ENCODE results near the gene SDK1.

The SDK1 gene

DNA sequence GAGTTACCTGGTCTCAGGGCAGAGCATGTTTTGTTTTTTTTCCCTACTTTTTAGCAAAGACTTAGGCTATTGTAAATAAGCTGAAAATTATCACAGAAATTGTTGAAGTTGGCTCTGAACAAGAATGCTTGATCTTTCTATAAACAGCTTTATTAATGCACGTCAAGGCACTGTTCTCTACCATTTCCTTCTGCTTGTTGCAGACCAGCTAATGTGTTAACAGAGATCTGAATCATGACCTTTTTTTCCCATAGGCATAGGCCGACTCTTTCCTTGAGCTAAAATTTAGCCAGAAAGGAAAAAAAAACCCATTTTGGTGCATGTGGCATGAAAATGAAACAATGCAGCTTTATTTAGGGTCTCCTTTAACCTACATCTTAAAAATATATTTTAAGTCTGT is 248.5 kb downstream of the SDK1 start:
- TF ChIP-seq SP1 (IDR thresholded peaks at IDR 0.05) (no peak), CTBP1 (IDR thresholded peaks at IDR 0.05; ENCODE audit: borderline replicate concordance) (no peak), PKNOX1 (IDR thresholded peaks at IDR 0.05) (no peak), ARNT (IDR thresholded peaks at IDR 0.05) (no peak), HDGF (IDR thresholded peaks at IDR 0.05; ENCODE audit: borderline replicate concordance) (no peak), ELF4 (IDR thresholded peaks at IDR 0.05) (no peak), SUZ12 (IDR thresholded peaks at IDR 0.05) (no peak), FOXA1 (IDR thresholded peaks at IDR 0.05) (no peak), BHLHE40 (IDR thresholded peaks at IDR 0.05; ENCODE audit: borderline replicate concordance) (no peak), FOXM1 (IDR thresholded peaks at IDR 0.05; ENCODE audit: borderline replicate concordance) (no peak), NFRKB (IDR thresholded peaks at IDR 0.05) (no peak)
- DNase-seq (ENCODE audit: extremely low spot score): no peak
- POLR2A ChIA-PET: no interaction called here
- CTCF ChIA-PET: interaction anchor here (0.9 kb wide), 1 partner anchor 17 kb away, joined by 3 read pairs; no protein-coding TSS in a partner anchor

- POLR2A ChIA-PET: interaction anchor here (0.7 kb wide), 1 partner anchor 206 kb away, joined by 3 read pairs; no protein-coding TSS in a partner anchor
- CTCF ChIA-PET: no interaction called here
- no peak for DNase-seq (ENCODE audit: extremely low spot score)
- TF ChIP-seq LEF1 (IDR thresholded peaks at IDR 0.05; ENCODE audit: borderline replicate concordance) (no peak), ELF4 (IDR thresholded peaks at IDR 0.05) (no peak), ZNF384 (IDR thresholded peaks at IDR 0.05) (no peak), L3MBTL2 (conservative IDR thresholded peaks at IDR 0.05) (no peak), SUZ12 (IDR thresholded peaks at IDR 0.05) (no peak), TARDBP (IDR thresholded peaks at IDR 0.05) (no peak), FOXA1 (IDR thresholded peaks at IDR 0.05) (no peak), BHLHE40 (IDR thresholded peaks at IDR 0.05; ENCODE audit: borderline replicate concordance) (no peak), ARNT (IDR thresholded peaks at IDR 0.05) (no peak), NFRKB (IDR thresholded peaks at IDR 0.05) (no peak)
Measured at GRCh38 chr7:3551536-3551935, 250.5 kb downstream of the SDK1 start.

DNA sequence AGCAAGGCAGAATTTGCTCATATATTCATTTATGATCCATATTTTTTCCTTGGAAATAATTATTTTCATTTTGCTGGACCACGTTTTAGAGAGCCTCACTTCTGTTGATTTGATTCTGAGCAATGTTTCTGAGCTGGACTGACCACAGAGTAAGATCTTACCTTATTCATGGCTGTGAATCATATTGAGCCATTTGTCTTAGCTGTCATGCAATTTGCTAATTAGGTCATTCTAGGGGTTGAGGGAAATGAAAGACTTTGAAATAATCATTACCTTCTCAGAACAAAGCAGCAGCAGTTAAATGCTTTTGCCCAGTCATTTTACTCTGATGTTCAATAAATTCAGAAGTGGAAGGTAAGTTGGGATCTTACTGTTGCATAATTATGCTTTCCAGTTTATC is 251.4 kb downstream of the SDK1 start:
- POLR2A ChIA-PET: no interaction called here
- no peak for TF ChIP-seq CTBP1 (IDR thresholded peaks at IDR 0.05; ENCODE audit: borderline replicate concordance)
- TF ChIP-seq FOXK2 (IDR thresholded peaks at IDR 0.05): no peak
- no peak for TF ChIP-seq FOXA1 (IDR thresholded peaks at IDR 0.05)
- no peak for TF ChIP-seq NFRKB (IDR thresholded peaks at IDR 0.05)
- DNase-seq (ENCODE audit: extremely low spot score): no peak
- CTCF ChIA-PET: no interaction called here

DNA sequence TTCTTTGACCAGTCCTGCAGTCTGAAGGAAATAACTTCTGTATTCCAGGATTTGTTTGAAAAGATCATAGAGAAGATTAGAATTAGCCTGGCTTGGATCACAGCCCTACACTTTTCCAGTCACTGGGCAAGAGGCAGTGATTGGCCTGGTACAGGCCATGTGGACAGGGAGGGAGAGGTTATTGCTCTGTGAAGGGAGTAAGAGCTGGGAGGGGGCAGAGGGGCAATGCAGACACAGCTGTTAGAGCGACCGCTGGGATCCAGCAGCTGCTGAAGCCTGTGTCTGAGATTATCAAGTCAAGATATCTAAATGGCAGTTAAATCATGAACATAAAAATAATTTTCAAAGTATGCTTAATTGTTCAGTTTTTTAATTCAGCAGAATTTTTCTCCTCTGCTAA is 257.3 kb downstream of the SDK1 start:
- CTCF ChIA-PET: no interaction called here
- TF ChIP-seq PKNOX1 (IDR thresholded peaks at IDR 0.05) (no peak), ZNF384 (IDR thresholded peaks at IDR 0.05) (no peak), LEF1 (IDR thresholded peaks at IDR 0.05; ENCODE audit: borderline replicate concordance) (no peak), BHLHE40 (IDR thresholded peaks at IDR 0.05; ENCODE audit: borderline replicate concordance) (no peak), ARNT (IDR thresholded peaks at IDR 0.05) (no peak), FOXK2 (IDR thresholded peaks at IDR 0.05) (no peak), L3MBTL2 (conservative IDR thresholded peaks at IDR 0.05) (no peak), ELF4 (IDR thresholded peaks at IDR 0.05) (no peak), CTBP1 (IDR thresholded peaks at IDR 0.05; ENCODE audit: borderline replicate concordance) (no peak), FOXM1 (IDR thresholded peaks at IDR 0.05; ENCODE audit: borderline replicate concordance) (no peak), SP1 (IDR thresholded peaks at IDR 0.05) (no peak), FOXA1 (IDR thresholded peaks at IDR 0.05) (no peak), NFRKB (IDR thresholded peaks at IDR 0.05) (no peak), SUZ12 (IDR thresholded peaks at IDR 0.05) (no peak), TARDBP (IDR thresholded peaks at IDR 0.05) (no peak)
- POLR2A ChIA-PET: no interaction called here
- no peak for DNase-seq (ENCODE audit: extremely low spot score)

- no peak for DNase-seq (ENCODE audit: extremely low spot score)
- CTCF ChIA-PET: no interaction called here
- POLR2A ChIA-PET: no interaction called here
- TF ChIP-seq L3MBTL2 (conservative IDR thresholded peaks at IDR 0.05) (no peak), ZNF384 (IDR thresholded peaks at IDR 0.05) (no peak), TARDBP (IDR thresholded peaks at IDR 0.05) (no peak), CTBP1 (IDR thresholded peaks at IDR 0.05; ENCODE audit: borderline replicate concordance) (no peak), LEF1 (IDR thresholded peaks at IDR 0.05; ENCODE audit: borderline replicate concordance) (no peak), ARNT (IDR thresholded peaks at IDR 0.05) (no peak), HDGF (IDR thresholded peaks at IDR 0.05; ENCODE audit: borderline replicate concordance) (no peak), ELF4 (IDR thresholded peaks at IDR 0.05) (no peak), SUZ12 (IDR thresholded peaks at IDR 0.05) (no peak), NFRKB (IDR thresholded peaks at IDR 0.05) (no peak), PKNOX1 (IDR thresholded peaks at IDR 0.05) (no peak), SP1 (IDR thresholded peaks at IDR 0.05) (no peak), FOXM1 (IDR thresholded peaks at IDR 0.05; ENCODE audit: borderline replicate concordance) (no peak), BHLHE40 (IDR thresholded peaks at IDR 0.05; ENCODE audit: borderline replicate concordance) (no peak), FOXA1 (IDR thresholded peaks at IDR 0.05) (no peak)
Measured at GRCh38 chr7:3559278-3559677, 258.2 kb downstream of the SDK1 start.

DNA sequence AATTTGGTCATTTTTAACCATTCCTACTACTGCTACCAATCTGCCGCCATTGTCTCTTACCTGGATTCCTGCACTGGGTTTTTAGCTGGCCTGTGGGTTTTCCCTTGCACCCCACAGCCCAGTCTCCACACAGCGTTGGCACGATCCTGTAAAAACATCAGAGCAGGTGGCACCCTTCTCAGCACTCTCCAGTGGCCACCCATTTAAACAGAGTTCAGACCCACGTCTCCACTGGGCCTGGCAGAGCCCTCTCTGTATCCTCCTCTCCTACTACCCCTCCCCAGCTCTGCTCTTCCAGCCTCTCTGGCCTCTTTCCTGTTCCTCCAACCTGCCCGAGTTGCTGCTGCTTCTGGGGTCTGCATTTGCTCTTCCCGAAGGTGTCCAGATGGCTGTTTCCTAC is 259.4 kb downstream of the SDK1 start:
- ChIA-PET CTCF (no interaction called here), POLR2A (no interaction called here)
- TF ChIP-seq FOXK2 (IDR thresholded peaks at IDR 0.05) (no peak), PKNOX1 (IDR thresholded peaks at IDR 0.05) (no peak), LEF1 (IDR thresholded peaks at IDR 0.05; ENCODE audit: borderline replicate concordance) (no peak), ZNF384 (IDR thresholded peaks at IDR 0.05) (no peak), ELF4 (IDR thresholded peaks at IDR 0.05) (no peak), BHLHE40 (IDR thresholded peaks at IDR 0.05; ENCODE audit: borderline replicate concordance) (no peak), SP1 (IDR thresholded peaks at IDR 0.05) (no peak), FOXM1 (IDR thresholded peaks at IDR 0.05; ENCODE audit: borderline replicate concordance) (no peak), SUZ12 (IDR thresholded peaks at IDR 0.05) (no peak), HDGF (IDR thresholded peaks at IDR 0.05; ENCODE audit: borderline replicate concordance) (no peak), FOXA1 (IDR thresholded peaks at IDR 0.05) (no peak), CTBP1 (IDR thresholded peaks at IDR 0.05; ENCODE audit: borderline replicate concordance) (no peak), ARNT (IDR thresholded peaks at IDR 0.05) (no peak), L3MBTL2 (conservative IDR thresholded peaks at IDR 0.05) (no peak), TARDBP (IDR thresholded peaks at IDR 0.05) (no peak)
- DNase-seq (ENCODE audit: extremely low spot score): no peak
